Omental fat pad (tissue), 4 donors: ENCODE data around the gene MIPEP. TPM values are rescaled to one million over a fixed set of nuclear protein-coding genes. Genes with fewer than 3 reads are reported as not detected.
"Not testable (repeated sequence)": the region's sequence is repeated elsewhere in the genome, so short reads cannot be mapped to it uniquely, and the experiment has no call there.

Experiments
- ATAC-seq: fragments of 150-250 bp; one replicate; pipeline ENCODE4 v1.9.1; 2016; ENCODE audit warnings: mild to moderate bottlenecking, moderate library complexity; ENCODE audit not compliant: low FRiP score
- DNase-seq: peaks from one replicate; pipeline ENCODE4 v3.0.0-alpha.2; 2019; ENCODE audit warnings: low spot score
- CTCF ChIP-seq, 3 donors: fragments of 450-650 bp; IDR thresholded peaks; one replicate each; pipeline ENCODE4 v1.5.1; 2016 to 2017; ENCODE audit warnings: antibody characterized with exemption in 3 of 3, mild to moderate bottlenecking in 3 of 3, moderate library complexity in 2 of 3
- total RNA-seq, 4 donors: library from RNA; depleted of rRNA; stranded (reverse); fragments of >200 nt; gene quantifications; one replicate each; pipeline ENCODE4 v1.1.0, GENCODE V29; 2016

The MIPEP gene
- total RNA-seq, 4 donors from 2014 or later, result 9.2 to 24.6 (median 10.9) TPM

- no peak for TF ChIP-seq CTCF (IDR thresholded peaks at IDR 0.05)
- ATAC-seq, result no peak
- no peak for DNase-seq
Measured at GRCh38 chr13:23883255-23883654, 5.9 kb downstream of the MIPEP start.

DNA sequence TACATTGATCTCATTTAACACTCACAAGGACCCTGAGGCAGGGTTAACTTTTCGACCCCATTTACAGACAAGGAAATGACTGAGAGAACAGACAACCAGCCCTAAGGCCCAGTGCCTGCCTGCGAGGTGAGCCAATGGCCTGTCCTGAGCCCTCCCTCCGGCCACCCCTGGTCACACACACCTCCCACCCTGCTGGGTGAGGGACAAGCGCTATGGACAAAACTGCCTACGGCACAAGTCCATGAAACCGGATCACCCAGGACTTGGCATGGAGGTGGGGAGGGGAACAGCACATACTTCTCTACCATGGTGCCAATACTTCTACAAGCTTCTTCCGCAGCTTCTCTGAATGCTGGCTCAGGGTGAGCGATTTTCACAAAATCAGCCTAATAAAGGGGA is 7.8 kb downstream of the MIPEP start:
- not testable (repeated sequence) for ATAC-seq, DNase-seq

DNA sequence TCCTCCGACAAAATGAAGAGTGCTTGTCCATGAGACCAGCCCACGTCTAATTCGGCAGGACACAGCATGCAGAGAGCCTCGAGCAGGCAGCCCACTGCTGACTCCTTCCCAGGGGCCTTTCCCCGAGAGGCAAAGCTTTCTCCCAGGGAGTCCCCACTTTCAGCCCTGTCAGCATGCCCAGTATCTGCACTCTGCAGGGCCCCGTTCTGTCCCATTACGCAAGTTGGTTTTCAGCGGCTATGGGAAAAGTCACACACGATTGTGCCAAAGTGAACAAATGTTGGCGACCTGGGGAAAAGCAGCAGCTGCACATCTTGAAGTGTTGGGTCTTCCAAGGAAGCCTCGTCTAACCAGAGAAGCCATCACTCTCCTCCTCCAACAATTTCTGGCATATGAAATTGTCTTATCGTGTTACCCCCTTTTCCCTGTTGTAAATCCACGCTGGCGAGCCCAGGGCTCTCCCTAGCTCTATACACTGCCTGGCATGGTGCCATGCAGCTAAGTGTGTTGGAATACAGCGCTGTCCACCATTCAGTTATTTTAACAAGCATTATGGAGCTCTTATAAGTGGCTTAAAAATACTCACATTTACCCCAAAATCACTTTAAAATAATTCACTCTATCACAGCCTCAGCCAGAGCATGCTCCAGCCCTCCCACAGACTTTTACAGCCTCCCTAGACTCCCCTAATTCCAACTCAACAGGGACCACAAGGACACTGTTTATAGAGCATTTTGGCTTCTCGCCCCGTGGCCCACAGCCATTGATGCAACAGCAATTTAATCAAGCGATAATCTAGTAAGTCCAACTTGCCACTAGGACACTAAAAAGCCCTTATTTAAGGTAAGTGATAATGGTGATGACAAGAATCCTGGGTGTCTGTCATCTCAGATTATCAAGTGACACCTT is 8.5 kb downstream of the MIPEP start:
- ATAC-seq, result not testable (repeated sequence)

GRCh38 chr13:23877286-23877685 is 11.9 kb downstream of the MIPEP start:
- ATAC-seq, result no peak
- no peak for DNase-seq
- no peak for TF ChIP-seq CTCF (IDR thresholded peaks at IDR 0.05)

More for the DNA sequence above, 8.5 kb downstream of the MIPEP start:
- not testable (repeated sequence) for DNase-seq

GRCh38 chr13:23876265-23876664 is 12.9 kb downstream of the MIPEP start:
- DNase-seq (no peak), ATAC-seq (no peak)
- no peak for TF ChIP-seq CTCF (IDR thresholded peaks at IDR 0.05)

GRCh38 chr13:23871616-23872220 is 17.5 kb downstream of the MIPEP start:
- no peak for TF ChIP-seq CTCF (IDR thresholded peaks at IDR 0.05)
- ATAC-seq (no peak), DNase-seq (no peak)

DNA sequence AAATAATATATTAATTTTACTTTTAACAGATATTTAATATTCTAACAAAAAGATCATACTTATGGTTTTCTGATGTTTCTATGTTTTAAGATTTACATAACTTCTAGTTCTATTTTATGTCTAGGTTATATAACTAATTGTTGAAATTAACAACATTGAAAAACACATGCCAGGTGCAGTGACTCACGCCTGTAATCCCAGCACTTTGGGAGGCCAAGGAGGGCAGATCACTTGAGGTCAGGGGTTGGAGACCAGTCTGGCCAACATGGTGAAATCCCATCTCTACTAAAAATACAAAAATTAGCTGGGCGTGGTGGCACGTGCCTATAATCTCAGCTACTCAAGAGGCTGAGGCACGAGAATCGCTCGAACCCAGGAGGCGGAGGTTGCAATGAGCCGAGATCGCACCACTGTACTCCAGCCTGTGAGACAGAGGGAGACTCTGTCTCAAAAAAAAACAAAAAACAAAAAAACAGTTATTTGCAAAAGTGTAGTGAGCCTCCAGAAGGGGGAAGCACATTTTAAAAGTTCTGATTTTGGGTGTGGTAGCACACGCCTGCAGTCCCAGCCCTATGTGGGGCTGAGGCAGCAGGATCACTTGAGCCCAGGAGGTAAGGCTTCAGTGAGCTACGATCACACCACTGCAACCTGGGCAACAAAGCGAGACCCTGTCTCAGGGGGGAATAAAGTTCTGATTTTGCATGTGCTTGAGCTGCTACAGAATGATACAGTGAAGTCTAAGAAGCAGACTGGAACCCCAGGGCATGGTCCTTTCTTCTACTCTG is 18.7 kb downstream of the MIPEP start:
- DNase-seq (no peak), ATAC-seq (no peak)
- no peak for TF ChIP-seq CTCF (IDR thresholded peaks at IDR 0.05)
